ENCODE measurements around the gene DRC7. TPM values are rescaled to one million over a fixed set of nuclear protein-coding genes. Genes with fewer than 3 reads are reported as not detected.
"Not testable (repeated sequence)": the region's sequence is repeated elsewhere in the genome, so short reads cannot be mapped to it uniquely, and the experiment has no call there.

DRC7 gene
- total RNA-seq, 1 donor from 2014 or later = 0.04 TPM

DNA sequence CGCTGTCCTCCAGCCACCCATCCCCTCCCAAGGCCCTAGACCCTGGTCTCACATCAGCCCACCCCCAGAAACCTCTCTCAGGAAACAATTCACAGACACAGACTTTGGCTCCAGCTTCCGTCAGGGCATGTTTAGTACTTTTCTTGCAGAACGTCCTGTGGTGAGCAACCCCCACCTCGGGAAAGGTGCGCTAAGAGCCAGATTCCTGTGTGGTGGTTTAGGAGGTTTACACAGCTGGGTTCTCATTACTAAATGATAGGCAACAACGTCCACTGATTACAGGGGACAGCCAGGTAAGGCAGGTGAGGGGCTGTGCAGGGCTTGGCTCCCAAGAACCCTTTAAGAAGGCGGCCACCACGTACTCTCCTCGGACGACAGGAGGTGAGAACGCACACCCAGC lies 78.4 kb downstream of the DRC7 start:
- no peak for DNase-seq (ENCODE audit: low read depth)
- no peak for TF ChIP-seq CTCF (IDR thresholded peaks at IDR 0.05; ENCODE audit: insufficient read depth, low read length, poor library complexity, severe bottlenecking)
- no peaks in the 10 kb centered on the region for H3K27me3 ChIP-seq (ENCODE audit: control insufficient read depth, insufficient read depth, low read length)
- H3K36me3 ChIP-seq (ENCODE audit: control insufficient read depth, insufficient read depth, low read length) = peaks cover 3% of the 10 kb centered on the region
- no peak overlapping the region for H3K4me3 ChIP-seq (ENCODE audit: low read depth, low read length)

DNA sequence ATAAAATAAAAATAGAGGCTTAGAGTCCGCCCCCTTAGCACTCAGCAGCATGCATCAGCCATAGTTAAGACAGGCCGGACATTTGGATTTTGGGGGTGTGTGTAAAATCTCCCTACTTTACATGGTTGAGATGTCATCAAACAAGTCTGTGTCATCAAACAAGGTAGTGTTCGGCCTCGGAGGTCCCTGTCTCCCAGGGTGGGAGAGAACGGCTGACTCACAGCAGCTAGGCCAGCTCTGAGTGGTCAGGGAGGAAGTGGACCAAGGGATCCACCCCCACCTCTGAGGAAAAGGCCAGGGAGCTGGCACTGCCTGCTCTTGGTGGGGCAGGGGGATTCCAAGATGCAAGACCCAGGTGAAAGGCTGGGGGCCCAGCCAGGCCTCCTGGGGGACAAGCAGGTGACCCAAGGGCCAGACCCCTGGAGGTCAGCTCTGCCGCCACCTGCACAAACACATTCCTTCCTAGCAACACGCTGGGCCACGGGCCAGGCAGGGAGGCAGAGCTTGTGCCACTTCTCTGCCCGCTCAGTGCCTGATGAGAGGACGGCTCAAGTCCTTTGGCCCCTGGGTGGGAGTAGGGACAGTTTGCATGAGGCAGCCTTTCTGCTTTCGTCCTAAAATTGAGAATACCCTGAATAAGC lies 79.2 kb downstream of the DRC7 start:
- TF ChIP-seq CTCF (IDR thresholded peaks at IDR 0.05; ENCODE audit: insufficient read depth, low read length, poor library complexity, severe bottlenecking) = no peak
- Histone ChIP-seq H3K27me3 (ENCODE audit: control insufficient read depth, insufficient read depth, low read length) (no peaks in the 10 kb centered on the region), H3K36me3 (ENCODE audit: control insufficient read depth, insufficient read depth, low read length) (peaks cover 3% of the 10 kb centered on the region), H3K4me3 (ENCODE audit: low read depth, low read length) (no peak overlapping the region)
- no peak for DNase-seq (ENCODE audit: low read depth)

- DNase-seq (ENCODE audit: low read depth) = no peak
- Histone ChIP-seq H3K27me3 (ENCODE audit: control insufficient read depth, insufficient read depth, low read length) (no peaks in the 10 kb centered on the region), H3K4me3 (ENCODE audit: low read depth, low read length) (no peak overlapping the region), H3K36me3 (ENCODE audit: control insufficient read depth, insufficient read depth, low read length) (peaks cover 3% of the 10 kb centered on the region)
- TF ChIP-seq CTCF (IDR thresholded peaks at IDR 0.05; ENCODE audit: insufficient read depth, low read length, poor library complexity, severe bottlenecking) = no peak
Observed at GRCh38 chr16:57774705-57775285, 80.2 kb downstream of the DRC7 start.

DNA sequence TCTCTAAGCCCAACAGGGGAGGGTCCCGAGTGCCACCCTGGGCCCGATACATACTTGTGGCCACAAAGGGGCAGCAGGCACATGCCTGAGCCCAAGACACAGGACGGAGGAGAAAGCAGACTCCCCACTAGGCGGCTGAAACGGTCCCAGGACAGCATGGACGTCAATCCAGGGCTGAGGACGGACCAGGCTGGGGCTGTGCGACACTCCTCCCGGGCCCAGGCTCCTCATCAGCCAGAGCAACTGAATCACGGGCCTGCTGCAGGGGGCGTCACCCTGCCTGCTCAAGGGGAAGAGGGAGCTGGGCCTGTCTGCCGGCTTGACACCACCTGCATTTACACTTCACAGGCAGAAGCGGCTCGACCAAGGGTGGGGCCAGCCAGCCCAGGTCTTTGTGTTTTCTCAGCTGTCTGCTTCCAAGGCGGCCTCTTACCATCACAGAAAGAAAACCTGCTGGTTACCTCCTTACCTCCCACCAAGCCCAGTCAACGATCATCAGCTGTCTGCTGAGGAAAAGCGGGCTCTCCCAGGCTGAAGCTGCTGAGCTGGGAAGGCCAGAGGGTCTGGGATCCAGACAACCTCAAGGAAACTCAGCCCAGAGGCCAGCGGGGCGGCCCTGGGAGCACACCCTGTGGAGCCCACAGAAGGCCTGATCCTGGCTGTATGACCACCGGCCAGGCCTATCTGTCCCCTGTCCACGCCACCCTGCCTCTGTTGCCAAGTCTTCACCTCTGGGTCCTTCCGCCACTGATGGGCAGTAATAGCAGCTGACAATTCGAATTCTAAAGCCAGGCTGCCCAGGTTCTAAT lies 81.3 kb downstream of the DRC7 start:
- TF ChIP-seq CTCF (IDR thresholded peaks at IDR 0.05; ENCODE audit: insufficient read depth, low read length, poor library complexity, severe bottlenecking) = peak; percentile 44
- Histone ChIP-seq H3K36me3 (ENCODE audit: control insufficient read depth, insufficient read depth, low read length) (peaks cover 3% of the 10 kb centered on the region), H3K27me3 (ENCODE audit: control insufficient read depth, insufficient read depth, low read length) (no peaks in the 10 kb centered on the region), H3K4me3 (ENCODE audit: low read depth, low read length) (no peak overlapping the region)
- DNase-seq (ENCODE audit: low read depth) = no peak

DNA sequence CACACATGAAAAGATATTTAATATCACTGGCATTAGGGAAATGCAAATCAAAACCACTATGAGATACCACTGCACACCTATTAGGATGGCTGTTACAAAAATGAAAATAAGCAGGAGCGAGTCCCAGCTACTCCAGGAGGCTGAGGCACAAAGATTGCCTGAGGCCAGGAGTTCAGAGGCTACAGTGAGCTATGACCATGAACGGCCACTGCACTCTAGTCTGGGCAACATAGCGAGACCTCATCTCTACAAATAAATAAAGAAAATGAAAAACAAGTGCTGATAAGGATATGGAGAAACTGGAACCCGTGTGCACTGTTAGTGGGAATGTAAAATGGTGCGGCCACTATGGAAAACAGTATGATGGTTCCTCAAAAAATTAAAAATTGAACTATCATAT lies 84.1 kb downstream of the DRC7 start:
- Histone ChIP-seq H3K36me3 (ENCODE audit: control insufficient read depth, insufficient read depth, low read length) (peaks cover 5% of the 10 kb centered on the region), H3K27me3 (ENCODE audit: control insufficient read depth, insufficient read depth, low read length) (no peaks in the 10 kb centered on the region), H3K4me3 (ENCODE audit: low read depth, low read length) (no peak overlapping the region)
- DNase-seq (ENCODE audit: low read depth) = no peak
- TF ChIP-seq CTCF (IDR thresholded peaks at IDR 0.05; ENCODE audit: insufficient read depth, low read length, poor library complexity, severe bottlenecking) = no peak

DNA sequence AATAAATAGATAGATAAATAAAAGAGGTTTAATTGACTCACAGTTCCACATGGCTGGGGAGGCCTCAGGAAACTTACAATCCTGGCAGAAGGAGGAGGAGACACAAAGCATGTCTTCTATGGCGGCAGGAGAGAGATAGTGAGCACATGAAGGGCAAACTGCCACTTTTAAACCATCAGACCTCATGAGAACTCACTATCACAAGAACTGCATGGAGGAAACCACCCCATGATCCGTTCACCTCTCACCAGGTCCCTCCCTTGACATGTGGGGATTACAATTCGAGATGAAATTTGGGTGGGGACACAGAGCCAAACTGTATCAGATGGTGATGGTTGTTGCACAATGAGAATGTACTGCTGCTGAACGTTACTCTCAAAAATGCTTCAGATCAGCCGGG lies 85.2 kb downstream of the DRC7 start:
- not testable (repeated sequence) for H3K36me3 ChIP-seq (ENCODE audit: control insufficient read depth, insufficient read depth, low read length); H3K4me3 ChIP-seq (ENCODE audit: low read depth, low read length); H3K27me3 ChIP-seq (ENCODE audit: control insufficient read depth, insufficient read depth, low read length); DNase-seq (ENCODE audit: low read depth)

All from kidney epithelial cell (primary cell).